ENCODE data around the gene RPLP1. TPM values are rescaled to one million over a fixed set of nuclear protein-coding genes. Genes with fewer than 3 reads are reported as not detected.
A peak's percentile ranks its signal among the peaks of the same experiment; 100 is the strongest.

Gene RPLP1
- total and polyA plus RNA-seq, 12 donors = 1,068 to 2,100 (median 1,266) TPM

DNA sequence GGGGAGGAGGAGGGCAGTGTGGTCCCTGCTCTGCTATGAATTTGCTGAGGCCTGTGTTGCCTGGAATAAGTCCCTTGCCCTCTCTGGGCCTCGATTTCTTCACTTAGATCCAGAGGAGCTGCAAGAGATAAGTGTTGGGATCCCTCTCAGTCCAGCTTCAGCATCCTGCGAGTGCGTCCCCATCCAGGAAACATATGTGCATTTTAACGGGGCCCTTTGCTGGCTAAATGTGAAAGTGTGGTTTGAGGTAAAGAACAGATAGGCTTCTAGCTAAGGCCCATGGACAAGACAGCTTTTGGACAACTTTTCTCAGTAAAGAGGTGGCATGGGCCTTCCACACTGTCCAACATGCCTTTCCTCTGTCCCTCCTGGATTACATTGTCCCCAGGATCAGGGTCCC is 26.5 kb downstream of the RPLP1 start:
- no peak for DNase-seq
- Histone ChIP-seq H3K36me3 (no peaks in the 10 kb centered on the region), H3K27ac (no peak overlapping the region), H3K9me3 (peaks cover 0 to 10% (median 5%) of the 10 kb centered on the region in 11 donors), H3K4me3 (no peak overlapping the region), H3K27me3 (peaks cover 0 to 8% (median 0%) of the 10 kb centered on the region in 7 donors), H3K4me1 (peaks cover 0 to 3% (median 0%) of the 10 kb centered on the region in 9 donors)
- WGBS, 2 donors = 85 to 90% methylated on average over 4 of the region's 4 CpGs
- no peak for ATAC-seq
- intact Hi-C loops (cut with DNase I) = loop anchor here in 8 of 10 donors (2.0 to 10.0 kb wide), 8 partner anchors 173 to 1010 kb away; partner anchors contain the start of gene TLE3 (in 1 of the 8)
- TF ChIP-seq, protein P1, sequence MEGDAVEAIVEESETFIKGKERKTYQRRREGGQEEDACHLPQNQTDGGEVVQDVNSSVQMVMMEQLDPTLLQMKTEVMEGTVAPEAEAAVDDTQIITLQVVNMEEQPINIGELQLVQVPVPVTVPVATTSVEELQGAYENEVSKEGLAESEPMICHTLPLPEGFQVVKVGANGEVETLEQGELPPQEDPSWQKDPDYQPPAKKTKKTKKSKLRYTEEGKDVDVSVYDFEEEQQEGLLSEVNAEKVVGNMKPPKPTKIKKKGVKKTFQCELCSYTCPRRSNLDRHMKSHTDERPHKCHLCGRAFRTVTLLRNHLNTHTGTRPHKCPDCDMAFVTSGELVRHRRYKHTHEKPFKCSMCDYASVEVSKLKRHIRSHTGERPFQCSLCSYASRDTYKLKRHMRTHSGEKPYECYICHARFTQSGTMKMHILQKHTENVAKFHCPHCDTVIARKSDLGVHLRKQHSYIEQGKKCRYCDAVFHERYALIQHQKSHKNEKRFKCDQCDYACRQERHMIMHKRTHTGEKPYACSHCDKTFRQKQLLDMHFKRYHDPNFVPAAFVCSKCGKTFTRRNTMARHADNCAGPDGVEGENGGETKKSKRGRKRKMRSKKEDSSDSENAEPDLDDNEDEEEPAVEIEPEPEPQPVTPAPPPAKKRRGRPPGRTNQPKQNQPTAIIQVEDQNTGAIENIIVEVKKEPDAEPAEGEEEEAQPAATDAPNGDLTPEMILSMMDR (IDR thresholded peaks at IDR 0.05) = no peak

DNA sequence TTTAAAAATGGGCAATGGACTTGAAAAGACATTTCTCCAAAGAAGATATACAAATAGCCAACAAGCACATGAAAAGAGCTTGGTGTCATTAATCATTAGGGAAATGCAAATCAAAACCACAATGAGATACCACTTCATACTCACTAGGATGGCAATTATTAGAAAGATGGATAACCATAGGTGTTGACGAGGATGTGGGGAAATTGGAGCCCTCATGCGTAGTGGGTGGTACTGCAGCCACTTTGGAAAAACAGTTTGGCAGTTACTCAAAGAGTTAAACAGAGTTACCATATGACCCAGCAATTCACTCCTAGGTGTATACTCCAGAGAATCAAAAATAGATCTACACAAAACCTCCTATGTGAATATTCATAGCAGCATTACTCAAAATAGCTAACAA is 27.4 kb downstream of the RPLP1 start:
- intact Hi-C loops (cut with DNase I) = loop anchor here in 9 of 10 donors (2.0 to 10.0 kb wide), 10 partner anchors 95 to 1009 kb away; partner anchors contain the start of gene TLE3 (in 1 of the 9)
- Histone ChIP-seq H3K27me3 (peaks cover 0 to 8% (median 0%) of the 10 kb centered on the region in 7 donors), H3K36me3 (no peaks in the 10 kb centered on the region), H3K9me3 (peaks cover 0 to 10% (median 5%) of the 10 kb centered on the region in 11 donors), H3K27ac (no peak overlapping the region), H3K4me3 (no peak overlapping the region), H3K4me1 (peaks cover 0 to 5% (median 0%) of the 10 kb centered on the region in 9 donors)
- DNase-seq (no peak), ATAC-seq (no peak)
- WGBS, 2 donors = 96% methylated on average over 2 of the region's 2 CpGs
- TF ChIP-seq, protein P1 (IDR thresholded peaks at IDR 0.05) = no peak

DNA sequence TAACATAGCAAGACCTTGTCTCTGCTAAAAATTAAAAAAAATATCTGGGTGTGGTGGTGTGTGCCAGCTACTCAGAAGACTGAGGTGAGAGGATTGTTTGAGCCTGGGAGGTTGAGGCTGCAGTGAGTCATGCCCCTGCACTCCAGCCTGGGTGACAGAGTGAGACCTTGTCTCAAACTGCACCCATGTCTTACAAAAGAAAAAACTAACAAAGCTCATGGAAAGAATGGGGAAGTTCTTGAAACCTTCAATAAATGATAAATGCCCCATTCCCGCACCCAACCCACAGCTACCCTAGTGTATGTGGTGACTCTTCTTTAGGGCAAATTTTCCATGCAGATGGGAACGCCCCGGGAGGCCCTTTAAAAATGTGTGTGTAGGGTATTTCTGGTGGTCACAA is 28.3 kb downstream of the RPLP1 start:
- no peak for DNase-seq
- intact Hi-C loops (cut with DNase I) = loop anchor here in 4 of 10 donors (5.0 to 10.0 kb wide), 4 partner anchors 94 to 1006 kb away; no protein-coding TSS in a partner anchor
- H3K27me3 ChIP-seq = peaks cover 0 to 7% (median 0%) of the 10 kb centered on the region in 7 donors
- TF ChIP-seq, protein P1 (IDR thresholded peaks at IDR 0.05) = no peak
- no peak for ATAC-seq
- H3K4me1 ChIP-seq = peaks cover 0 to 6% (median 0%) of the 10 kb centered on the region in 9 donors
- no peak overlapping the region for H3K27ac ChIP-seq
- H3K36me3 ChIP-seq = no peaks in the 10 kb centered on the region
- WGBS, 2 donors = 85 to 89% methylated on average over 3 of the region's 3 CpGs
- no peak overlapping the region for H3K4me3 ChIP-seq
- H3K9me3 ChIP-seq = peaks cover 0 to 14% (median 6%) of the 10 kb centered on the region in 11 donors

DNA sequence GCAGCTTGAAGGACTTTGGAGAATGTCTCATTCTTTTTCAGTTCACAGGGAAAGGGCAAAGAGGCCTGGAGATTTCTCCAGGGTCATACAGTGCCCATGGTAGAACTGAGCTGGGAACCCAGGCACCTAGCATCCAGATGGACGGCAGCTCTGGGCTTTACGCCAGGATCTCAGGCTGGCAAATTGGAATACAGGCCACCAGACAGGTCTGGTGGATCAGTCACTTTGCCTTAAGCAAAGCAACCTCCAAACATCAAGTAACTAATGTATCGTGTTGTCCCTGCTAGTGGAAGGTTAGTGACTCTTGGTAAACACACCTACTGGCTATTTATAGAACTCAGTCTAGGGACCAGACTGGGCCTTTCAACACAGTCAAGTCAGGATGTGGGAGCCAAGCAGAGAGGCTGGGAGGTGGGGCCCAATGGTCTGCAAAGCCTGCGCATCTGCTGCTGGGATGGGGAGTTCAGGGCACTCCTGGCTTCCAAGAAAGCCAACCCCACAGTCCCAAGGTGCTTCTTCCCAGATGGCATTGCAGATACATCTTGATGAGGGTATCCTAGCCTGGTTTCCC is 30.2 kb downstream of the RPLP1 start:
- peaks cover 0 to 5% (median 0%) of the 10 kb centered on the region in 7 donors for H3K27me3 ChIP-seq
- TF ChIP-seq, protein P1 (IDR thresholded peaks at IDR 0.05) = no peak
- H3K4me3 ChIP-seq = no peak overlapping the region
- peaks cover 0 to 14% (median 7%) of the 10 kb centered on the region in 11 donors for H3K9me3 ChIP-seq
- intact Hi-C loops (cut with DNase I) = loop anchor here in 4 of 10 donors (5.0 to 10.0 kb wide), 4 partner anchors 92 to 1005 kb away; no protein-coding TSS in a partner anchor
- ATAC-seq (peak in 2 of 8 donors; percentile 36 to 76), DNase-seq (no peak)
- H3K36me3 ChIP-seq = no peaks in the 10 kb centered on the region
- 77% methylated on average over 4 of the region's 4 CpGs for WGBS, 2 donors
- no peak overlapping the region for H3K27ac ChIP-seq
- H3K4me1 ChIP-seq = peaks cover 0 to 6% (median 0%) of the 10 kb centered on the region in 9 donors

Data from heart right ventricle (tissue), 16 donors.